Measurements from ENCODE around the gene NR2F6.

Gene NR2F6

DNA sequence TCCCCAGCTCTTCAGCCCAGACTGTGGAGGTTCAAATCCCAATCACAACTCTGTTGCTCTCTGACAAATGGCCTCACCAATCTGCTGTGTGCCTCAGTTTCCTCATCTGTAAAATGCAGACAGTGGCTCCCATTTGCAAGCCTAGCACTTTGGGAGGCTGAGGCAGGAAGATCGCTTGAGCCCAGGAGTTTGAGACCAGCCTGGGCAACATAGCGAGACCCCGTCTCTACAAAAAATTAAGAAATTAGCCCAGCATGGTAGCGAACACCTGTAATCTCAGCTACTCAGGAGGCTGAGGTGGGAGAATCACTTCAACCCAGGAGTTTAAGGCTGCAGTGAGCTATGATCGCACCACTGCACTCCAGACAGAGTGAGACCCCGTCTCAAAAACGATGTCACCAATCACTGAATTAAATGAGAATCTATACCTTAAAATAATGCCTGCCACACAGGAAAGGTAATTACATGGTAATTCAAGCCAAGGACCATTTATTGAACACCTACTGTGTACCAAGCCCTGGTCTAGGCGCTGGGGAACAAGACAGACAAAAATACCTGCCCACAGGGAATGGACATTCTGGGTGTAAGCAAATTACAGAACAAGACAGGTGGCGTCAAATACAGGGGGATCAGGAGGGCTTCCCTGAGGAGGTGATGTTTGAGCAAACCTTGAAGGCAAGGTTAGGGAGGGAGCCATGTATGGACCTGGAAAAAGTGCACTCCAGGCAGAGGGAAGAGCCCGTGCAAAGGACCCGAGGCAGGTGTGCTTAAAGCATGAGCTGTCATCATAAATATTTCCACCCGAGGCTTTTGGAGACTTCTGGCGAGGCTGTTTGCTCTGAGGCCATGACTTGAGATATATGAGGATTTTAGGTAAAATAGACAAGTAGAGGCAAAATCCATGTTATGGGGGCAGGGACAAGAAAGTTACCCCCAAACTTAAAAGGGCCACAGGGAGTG is 7.7 kb downstream of the NR2F6 start:
- no peak overlapping the region for H3K4me3 ChIP-seq (ENCODE audit: low read length)
- TF ChIP-seq, protein P1, sequence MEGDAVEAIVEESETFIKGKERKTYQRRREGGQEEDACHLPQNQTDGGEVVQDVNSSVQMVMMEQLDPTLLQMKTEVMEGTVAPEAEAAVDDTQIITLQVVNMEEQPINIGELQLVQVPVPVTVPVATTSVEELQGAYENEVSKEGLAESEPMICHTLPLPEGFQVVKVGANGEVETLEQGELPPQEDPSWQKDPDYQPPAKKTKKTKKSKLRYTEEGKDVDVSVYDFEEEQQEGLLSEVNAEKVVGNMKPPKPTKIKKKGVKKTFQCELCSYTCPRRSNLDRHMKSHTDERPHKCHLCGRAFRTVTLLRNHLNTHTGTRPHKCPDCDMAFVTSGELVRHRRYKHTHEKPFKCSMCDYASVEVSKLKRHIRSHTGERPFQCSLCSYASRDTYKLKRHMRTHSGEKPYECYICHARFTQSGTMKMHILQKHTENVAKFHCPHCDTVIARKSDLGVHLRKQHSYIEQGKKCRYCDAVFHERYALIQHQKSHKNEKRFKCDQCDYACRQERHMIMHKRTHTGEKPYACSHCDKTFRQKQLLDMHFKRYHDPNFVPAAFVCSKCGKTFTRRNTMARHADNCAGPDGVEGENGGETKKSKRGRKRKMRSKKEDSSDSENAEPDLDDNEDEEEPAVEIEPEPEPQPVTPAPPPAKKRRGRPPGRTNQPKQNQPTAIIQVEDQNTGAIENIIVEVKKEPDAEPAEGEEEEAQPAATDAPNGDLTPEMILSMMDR (IDR thresholded peaks at IDR 0.05; ENCODE audit: insufficient read depth, low read depth, low read length, missing control alignments), result no peak
- no peak for DNase-seq (ENCODE audit: low read depth)

DNA sequence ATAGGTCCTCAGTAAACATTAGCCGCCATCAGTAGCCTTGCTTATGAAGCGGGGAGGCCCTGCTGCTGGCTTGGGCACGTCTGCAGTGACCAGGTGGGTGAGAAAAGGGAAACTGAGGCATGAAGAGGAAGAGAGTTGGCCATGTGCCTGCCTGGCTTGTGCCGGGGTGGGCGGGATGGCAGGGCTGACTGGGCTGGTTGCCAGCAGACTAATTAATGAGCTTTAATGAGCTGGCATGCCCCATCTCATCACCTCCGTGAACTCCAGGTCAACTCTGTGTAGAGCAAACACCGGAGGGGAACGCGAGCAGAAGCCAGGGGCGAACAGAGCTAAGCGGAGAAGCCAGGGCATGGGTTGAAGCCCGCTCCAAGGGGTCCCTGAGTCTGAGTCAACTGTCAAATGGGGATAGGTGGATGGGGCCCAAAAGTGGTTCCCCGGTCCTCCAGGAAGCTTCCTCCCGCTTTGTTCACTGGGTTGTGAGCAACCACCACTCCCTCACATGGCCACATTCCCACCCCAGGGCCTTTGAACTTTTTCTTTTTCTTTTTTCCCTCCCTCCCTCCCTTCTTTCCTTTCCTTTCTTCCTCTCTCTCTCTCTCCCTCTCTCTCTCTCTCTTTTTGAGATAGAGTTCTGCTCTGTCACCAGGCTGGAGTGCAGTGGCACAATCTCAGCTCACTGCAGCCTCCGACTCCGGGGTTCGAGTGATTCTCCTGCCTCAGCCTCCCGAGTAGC is 8.7 kb downstream of the NR2F6 start:
- no peak overlapping the region for H3K4me3 ChIP-seq (ENCODE audit: low read length)
- TF ChIP-seq, protein P1 (IDR thresholded peaks at IDR 0.05; ENCODE audit: insufficient read depth, low read depth, low read length, missing control alignments), result no peak
- DNase-seq (ENCODE audit: low read depth), result no peak

GRCh38 chr19:17235971-17236777 is 9.5 kb downstream of the NR2F6 start:
- peak; percentile 32 for DNase-seq (ENCODE audit: low read depth)
- peak overlapping the region; percentile 53 for H3K4me3 ChIP-seq (ENCODE audit: low read length)
- TF ChIP-seq, protein P1 (IDR thresholded peaks at IDR 0.05; ENCODE audit: insufficient read depth, low read depth, low read length, missing control alignments), result no peak

GRCh38 chr19:17235300-17235970 is 10.3 kb downstream of the NR2F6 start:
- H3K4me3 ChIP-seq (ENCODE audit: low read length), result peak overlapping the region; percentile 53
- peak; percentile 75 for DNase-seq (ENCODE audit: low read depth)
- TF ChIP-seq, protein P1 (IDR thresholded peaks at IDR 0.05; ENCODE audit: insufficient read depth, low read depth, low read length, missing control alignments), result peak; percentile 33

DNA sequence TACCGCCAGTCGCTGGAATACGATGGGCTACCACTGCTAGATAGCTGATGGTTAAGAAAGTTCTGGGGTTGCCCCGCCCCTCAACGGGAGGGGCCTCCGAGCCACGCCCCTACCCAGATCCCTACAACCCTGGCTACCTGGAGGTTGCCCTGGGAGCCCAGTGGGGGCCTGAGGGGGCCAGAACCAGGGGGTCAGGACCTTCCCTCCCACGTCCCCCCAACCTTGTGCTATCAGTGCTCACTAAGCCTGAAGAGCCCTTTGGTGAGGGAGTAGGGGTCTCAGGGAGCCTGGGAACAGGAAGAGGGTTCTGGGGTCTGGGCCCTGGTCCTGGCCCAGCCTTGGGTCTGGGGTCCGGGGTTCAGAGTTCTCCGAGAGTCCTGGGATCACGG is 10.8 kb downstream of the NR2F6 start:
- peak overlapping the region; percentile 53 for H3K4me3 ChIP-seq (ENCODE audit: low read length)
- TF ChIP-seq, protein P1 (IDR thresholded peaks at IDR 0.05; ENCODE audit: insufficient read depth, low read depth, low read length, missing control alignments), result no peak
- DNase-seq (ENCODE audit: low read depth), result peak; percentile 69

- no peak for DNase-seq (ENCODE audit: low read depth)
- H3K4me3 ChIP-seq (ENCODE audit: low read length), result no peak overlapping the region
- TF ChIP-seq, protein P1 (IDR thresholded peaks at IDR 0.05; ENCODE audit: insufficient read depth, low read depth, low read length, missing control alignments), result no peak
Measured at GRCh38 chr19:17232258-17232657, 13.5 kb downstream of the NR2F6 start.

Data from epithelial cell of esophagus (primary cell).